Measurements from ENCODE around the gene RGS6. TPM values are rescaled to one million over a fixed set of nuclear protein-coding genes. Genes with fewer than 3 reads are reported as not detected.
A peak's percentile ranks its signal among the peaks of the same experiment; 100 is the strongest.

Gene RGS6
- total and polyA plus RNA-seq, 7 donors, result 0.79 to 8.0 (median 1.6) TPM; not detected in 2

- peaks cover 0 to 22% (median 8%) of the 10 kb centered on the region in 4 donors for H3K4me1 ChIP-seq
- H3K4me3 ChIP-seq, result no peak overlapping the region
- DNase-seq, result no peak
- H3K27ac ChIP-seq, result peak overlapping the region in 2 of 4 donors; percentile 28 to 38
- TF ChIP-seq POLR2AphosphoS5 (IDR thresholded peaks at IDR 0.05) (no peak), CTCF (IDR thresholded peaks at IDR 0.05) (no peak), EP300 (IDR thresholded peaks at IDR 0.05) (no peak), POLR2A (IDR thresholded peaks at IDR 0.05) (no peak)
- intact Hi-C loops (cut with DNase I), result no loop called here
- no peaks in the 10 kb centered on the region for H3K27me3 ChIP-seq
- no peaks in the 10 kb centered on the region for H3K36me3 ChIP-seq
- 79 to 86% methylated on average over 9 of the region's 9 CpGs for WGBS, 2 donors
- no peaks in the 10 kb centered on the region for H3K9me3 ChIP-seq
These were observed 683.4 kb downstream of the RGS6 start for GRCh38 chr14:72615451-72616121.

Small RNA genes lying within 50 kb of the gene (small RNA-seq; reads per million reads assigned to genes)
- gene MIR7843 (0 reads per million in 3 donors), gene RF00019 (0 reads per million in 3 donors)
